ENCODE measurements around the gene ALG1L2.
"Not testable (repeated sequence)": the region's sequence is repeated elsewhere in the genome, so short reads cannot be mapped to it uniquely, and the experiment has no call there.

The ALG1L2 gene

GRCh38 chr3:130143648-130144327 lies 62.2 kb downstream of the ALG1L2 start:
- DNase-seq (ENCODE audit: insufficient read length, low spot score); FAIRE-seq: not testable (repeated sequence)
- TF ChIP-seq CTCF (IDR thresholded peaks at IDR 0.05; ENCODE audit: insufficient read depth, missing control alignments), result peak; percentile 35

GRCh38 chr3:130144328-130144650 lies 62.7 kb downstream of the ALG1L2 start:
- not testable (repeated sequence) for DNase-seq (ENCODE audit: insufficient read length, low spot score); FAIRE-seq

GRCh38 chr3:130145456-130145855 lies 63.8 kb downstream of the ALG1L2 start:
- not testable (repeated sequence) for DNase-seq (ENCODE audit: insufficient read length, low spot score); FAIRE-seq

- FAIRE-seq; DNase-seq (ENCODE audit: insufficient read length, low spot score): not testable (repeated sequence)
Observed at GRCh38 chr3:130146465-130146864, 64.8 kb downstream of the ALG1L2 start.

Data from D721Med (cell line).